ENCODE data around the gene CWF19L2. TPM values are rescaled to one million over a fixed set of nuclear protein-coding genes. Genes with fewer than 3 reads are reported as not detected.
"Not testable (repeated sequence)": the region's sequence is repeated elsewhere in the genome, so short reads cannot be mapped to it uniquely, and the experiment has no call there.

Gene CWF19L2
- total RNA-seq, 1 donor from 2014 or later = 23.9 TPM

DNA sequence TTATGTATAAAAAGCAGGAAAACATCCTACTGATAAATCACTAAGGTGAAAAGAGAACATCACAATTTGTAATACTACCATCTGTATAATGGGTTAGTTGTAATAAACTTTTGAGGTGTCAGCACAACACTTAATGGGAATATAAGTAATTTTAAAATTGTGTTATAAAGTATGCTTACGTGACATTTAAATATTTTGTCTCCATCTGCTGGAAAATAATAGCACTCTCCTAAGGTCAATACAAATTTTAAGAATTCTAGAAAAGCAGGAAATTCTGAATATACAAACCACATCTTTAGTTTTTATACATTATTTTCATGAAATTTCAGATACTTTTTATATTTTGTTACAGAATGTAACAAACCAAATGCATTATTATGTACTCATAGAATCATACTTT, 19.5 kb downstream of the CWF19L2 start:
- DNase-seq (ENCODE audit: low spot score) = no peak

DNA sequence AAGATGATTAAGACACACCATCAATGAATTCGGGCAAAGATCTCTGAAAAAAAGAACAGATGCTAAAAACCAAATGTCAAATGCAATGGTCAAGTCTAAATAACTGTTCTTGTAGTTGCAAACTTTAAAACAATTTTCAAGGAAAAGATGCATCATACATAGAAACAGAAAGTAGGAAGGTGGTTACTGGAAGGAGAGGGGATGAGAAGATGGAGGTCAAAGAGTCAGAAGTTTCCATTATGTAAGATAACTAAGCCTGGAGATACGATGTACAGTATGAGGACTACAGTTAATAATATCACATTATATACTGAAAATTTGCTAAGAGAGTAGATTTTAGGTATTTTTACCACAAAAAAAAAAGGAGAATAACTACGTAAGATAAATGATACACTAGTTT, 27.1 kb downstream of the CWF19L2 start:
- DNase-seq (ENCODE audit: low spot score) = no peak

- no peak for DNase-seq (ENCODE audit: low spot score)
Measured at GRCh38 chr11:107427569-107428180, 29.9 kb downstream of the CWF19L2 start.

DNA sequence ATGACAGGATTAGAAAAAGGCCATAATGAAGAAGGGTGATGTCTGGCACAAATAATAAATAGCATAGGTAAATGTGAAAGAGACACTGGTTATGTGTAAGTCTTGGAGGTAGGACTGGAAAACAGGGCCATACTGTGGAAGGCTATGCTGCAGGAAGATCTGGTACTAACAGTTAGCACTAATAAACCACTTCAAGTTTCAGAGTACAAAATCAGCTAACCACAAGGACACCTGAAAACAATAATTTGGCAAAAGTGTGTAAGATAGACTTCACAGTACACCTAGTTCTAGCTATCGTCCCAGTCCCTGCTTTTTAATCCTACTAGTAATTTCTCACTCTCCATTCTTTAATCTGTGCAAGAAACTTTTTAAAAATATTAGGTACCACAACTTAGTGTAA, 44.3 kb downstream of the CWF19L2 start:
- DNase-seq (ENCODE audit: low spot score) = no peak

DNA sequence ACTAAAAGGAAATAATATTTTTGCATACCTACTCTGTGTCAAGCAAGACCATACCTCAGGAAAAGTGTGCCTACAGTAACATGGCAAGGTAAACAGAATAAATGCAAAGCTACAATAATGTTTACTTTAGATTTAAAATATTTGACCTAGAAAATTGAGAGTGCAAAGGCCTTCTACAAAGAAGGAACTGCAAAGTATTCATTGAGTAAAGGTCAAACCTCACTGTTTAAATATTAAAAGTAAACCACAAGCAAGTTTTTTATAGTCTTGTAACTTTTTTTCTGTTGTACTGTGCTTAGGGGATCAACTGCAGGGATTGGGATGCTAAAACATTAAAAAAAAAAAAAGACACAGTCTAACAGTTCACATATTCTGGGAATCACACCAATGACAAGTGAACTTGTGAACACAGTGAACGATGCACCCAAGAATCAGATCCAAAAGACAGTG, 48.8 kb downstream of the CWF19L2 start:
- DNase-seq (ENCODE audit: low spot score) = no peak

- no peak for DNase-seq (ENCODE audit: low spot score)
Measured at GRCh38 chr11:107405260-107405659, 52.4 kb downstream of the CWF19L2 start.

DNA sequence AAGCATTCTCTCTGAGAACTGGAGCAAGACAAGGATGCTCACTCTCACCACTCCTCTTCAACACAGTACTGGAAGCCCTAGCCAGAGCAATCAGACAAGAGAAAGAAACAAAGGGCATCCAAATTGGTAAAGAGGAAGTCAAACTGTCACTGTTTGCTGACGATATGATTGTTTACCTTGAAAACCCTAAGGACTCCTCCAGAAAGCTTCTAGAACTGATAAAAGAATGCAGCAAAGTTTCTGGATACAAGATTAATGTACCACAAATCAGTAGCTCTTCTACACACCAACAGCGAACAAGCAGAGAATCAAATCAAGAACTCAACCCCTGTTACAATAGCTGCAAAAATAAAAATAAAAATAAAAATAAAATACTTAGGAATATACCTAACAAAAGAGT, 56.5 kb downstream of the CWF19L2 start:
- DNase-seq (ENCODE audit: low spot score) = not testable (repeated sequence)

GRCh38 chr11:107397357-107397756, 60.3 kb downstream of the CWF19L2 start:
- DNase-seq (ENCODE audit: low spot score) = no peak

GRCh38 chr11:107392611-107393010, 65.0 kb downstream of the CWF19L2 start:
- no peak for DNase-seq (ENCODE audit: low spot score)

GRCh38 chr11:107390701-107391100, 66.9 kb downstream of the CWF19L2 start:
- not testable (repeated sequence) for DNase-seq (ENCODE audit: low spot score)

GRCh38 chr11:107387666-107388065, 70.0 kb downstream of the CWF19L2 start:
- DNase-seq (ENCODE audit: low spot score) = no peak

DNA sequence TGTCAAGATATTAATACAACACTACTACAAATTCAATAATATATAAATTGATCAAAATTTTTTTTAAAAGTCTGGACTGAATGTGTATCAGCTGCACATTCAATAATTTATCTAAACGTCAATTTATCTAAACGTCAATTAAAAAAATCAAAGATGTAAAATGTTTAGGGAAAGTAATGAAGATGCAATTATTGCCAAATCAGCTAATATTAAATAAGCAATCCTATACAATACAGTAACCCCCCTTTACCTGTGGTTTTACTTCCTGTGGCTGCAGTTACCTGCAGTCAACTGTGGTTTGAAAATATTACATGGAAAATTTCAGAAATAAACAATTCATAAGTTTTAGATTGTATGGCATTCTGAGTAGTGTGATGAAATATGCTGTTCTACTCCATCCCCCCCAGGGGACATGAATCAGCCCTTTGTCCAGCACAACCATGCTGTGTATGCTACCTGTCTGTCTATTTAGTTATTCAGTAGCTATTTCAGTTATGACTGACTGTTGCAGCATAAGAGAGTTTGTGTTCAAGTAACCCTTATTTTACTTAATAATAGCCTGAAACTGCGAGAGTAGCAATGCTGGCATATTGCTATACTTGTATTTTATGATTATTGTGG, 72.2 kb downstream of the CWF19L2 start:
- DNase-seq (ENCODE audit: low spot score) = no peak

DNA sequence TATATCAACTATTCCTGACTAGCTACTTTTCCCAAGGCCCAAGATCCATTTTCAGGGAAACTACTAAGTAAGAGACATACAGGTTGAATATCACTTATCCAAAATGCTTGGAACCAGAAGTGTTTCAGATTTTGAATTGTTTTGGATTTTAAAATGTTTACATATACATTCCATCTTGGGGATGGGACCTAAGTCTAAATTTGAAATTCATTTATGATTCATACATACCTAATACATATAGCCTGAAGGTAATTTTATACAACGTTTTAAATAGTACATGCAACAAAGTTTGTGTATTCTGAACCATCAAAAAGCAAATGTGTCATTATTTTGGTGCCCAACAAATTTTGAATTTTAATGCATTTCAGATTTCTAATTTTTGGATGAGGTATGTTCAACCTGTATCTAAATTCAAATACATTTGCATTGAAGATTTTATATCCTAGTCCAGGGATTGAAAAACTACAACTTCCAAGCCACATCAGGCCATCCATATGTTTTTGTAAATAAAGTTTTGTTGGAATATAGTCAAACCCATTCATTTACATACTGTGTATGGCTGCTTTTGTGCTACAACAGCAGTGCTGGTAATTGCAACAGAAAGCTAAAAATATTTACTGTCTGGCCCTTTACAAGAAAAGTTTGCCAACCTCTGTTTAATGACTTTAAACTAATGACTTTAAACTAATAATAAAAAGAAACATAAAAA, 73.3 kb downstream of the CWF19L2 start:
- DNase-seq (ENCODE audit: low spot score) = no peak

GRCh38 chr11:107372439-107372838, 85.2 kb downstream of the CWF19L2 start:
- no peak for DNase-seq (ENCODE audit: low spot score)

GRCh38 chr11:107370390-107370789, 87.2 kb downstream of the CWF19L2 start:
- no peak for DNase-seq (ENCODE audit: low spot score)

DNA sequence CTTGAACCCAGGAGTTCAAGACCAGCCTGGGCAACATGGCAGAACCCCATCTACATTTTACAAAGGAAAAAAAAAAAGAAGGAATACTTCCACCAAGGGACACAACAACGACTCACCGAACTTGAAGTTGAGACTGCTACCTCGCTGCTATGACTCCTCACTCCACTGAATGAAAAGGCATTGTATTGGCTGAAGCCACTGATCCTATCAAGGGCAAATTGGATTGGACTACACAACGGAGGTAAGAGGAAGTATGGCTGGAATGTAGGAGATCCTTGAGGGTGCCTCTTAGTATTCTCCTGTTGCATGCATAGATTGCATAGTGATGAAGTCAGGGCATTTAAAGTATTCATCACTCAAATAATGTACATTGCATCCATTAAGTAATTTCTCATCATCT, 97.9 kb downstream of the CWF19L2 start:
- no peak for DNase-seq (ENCODE audit: low spot score)

- no peak for DNase-seq (ENCODE audit: low spot score)
Measured at GRCh38 chr11:107357877-107358276, 99.7 kb downstream of the CWF19L2 start.

GRCh38 chr11:107354780-107355179, 102.8 kb downstream of the CWF19L2 start:
- DNase-seq (ENCODE audit: low spot score) = no peak

DNA sequence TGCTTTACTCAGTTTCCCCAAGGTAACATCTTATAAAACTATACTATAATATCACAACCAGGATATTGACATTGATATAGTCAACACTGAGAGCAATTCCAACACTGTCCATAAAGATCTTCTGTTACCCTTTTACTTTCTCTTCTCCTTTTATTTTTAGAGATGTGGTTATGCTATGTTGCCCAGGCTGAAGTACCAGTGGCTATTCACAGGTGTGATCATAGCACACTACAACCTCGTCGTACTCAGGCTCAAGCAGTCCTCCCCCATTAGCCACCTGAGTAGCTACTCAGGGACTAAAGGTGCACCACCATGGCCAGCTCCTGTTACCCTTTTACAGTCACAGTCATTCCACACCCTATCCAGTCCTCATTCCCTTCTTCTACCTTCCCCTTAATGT, 119.7 kb downstream of the CWF19L2 start:
- DNase-seq (ENCODE audit: low spot score) = no peak

DNA sequence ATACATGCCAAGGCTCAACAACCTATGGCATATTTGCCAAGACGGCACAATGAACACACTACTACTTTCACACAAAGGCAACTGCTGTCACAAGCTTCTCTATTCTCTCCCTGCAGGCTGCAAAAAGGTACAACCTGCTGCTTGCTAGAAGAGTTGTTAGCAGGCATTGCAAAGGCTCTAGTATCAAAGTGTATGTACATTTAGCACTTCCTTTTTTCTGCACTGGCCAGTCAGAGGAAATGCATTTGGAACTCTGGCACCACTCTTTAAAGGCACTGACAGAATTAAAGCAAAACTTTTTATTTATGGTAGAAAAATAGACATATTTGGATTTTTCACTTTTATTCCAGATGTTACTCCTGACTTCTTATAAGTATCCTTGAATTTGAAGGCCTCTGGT, 125.9 kb downstream of the CWF19L2 start:
- DNase-seq (ENCODE audit: low spot score) = no peak

DNA sequence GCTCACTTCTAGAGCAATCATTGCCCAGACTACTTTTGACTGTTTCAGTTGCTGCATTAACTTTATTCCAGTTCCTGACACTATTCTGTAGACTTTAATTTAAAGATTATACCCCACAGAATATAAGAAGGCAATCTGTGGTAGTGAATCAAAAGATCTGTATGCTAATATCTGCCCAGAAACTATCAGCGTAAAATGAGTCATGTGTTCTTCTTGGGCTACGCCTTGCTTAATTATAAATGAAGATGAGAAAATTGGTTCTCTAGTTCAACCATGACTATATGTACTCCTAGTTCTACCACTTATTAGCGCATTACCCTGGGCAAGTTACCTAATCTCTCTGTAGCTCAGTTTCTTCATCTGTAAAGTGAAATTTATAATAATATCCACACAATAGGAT, 128.5 kb downstream of the CWF19L2 start:
- no peak for DNase-seq (ENCODE audit: low spot score)

- DNase-seq (ENCODE audit: low spot score) = no peak
Measured at GRCh38 chr11:107316426-107316825, 141.2 kb downstream of the CWF19L2 start.

DNA sequence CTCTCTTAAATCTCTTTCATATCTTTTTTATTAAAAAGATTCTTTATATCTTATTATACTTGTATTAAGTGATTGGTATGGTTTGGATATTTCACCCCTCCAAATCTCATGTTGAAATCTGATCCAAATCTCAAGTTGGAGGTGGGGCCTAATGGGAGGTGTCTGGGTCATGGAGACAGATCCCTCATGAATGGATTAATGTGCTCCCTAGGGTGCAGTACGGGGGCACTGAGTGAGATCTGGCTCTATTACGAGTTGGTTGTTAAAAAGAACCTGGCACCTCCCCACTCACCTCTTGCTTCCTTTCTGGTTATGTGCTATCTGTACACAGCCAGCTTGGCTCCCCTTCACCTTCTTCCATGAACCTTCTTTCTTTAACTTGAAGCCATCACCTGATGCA, 149.6 kb downstream of the CWF19L2 start:
- DNase-seq (ENCODE audit: low spot score) = no peak
